Smooth muscle cell of the brain vasculature (primary cell): ENCODE measurements around the gene ETFB.

Experiments used
- DNase-seq: peaks from one replicate; pipeline ENCODE4 v3.0.0-alpha.2; 2012; ENCODE audit warnings: low read depth, low spot score

ETFB gene

GRCh38 chr19:51351266-51351990 is 14.8 kb downstream of the ETFB start:
- no peak for DNase-seq

GRCh38 chr19:51347209-51347928 is 18.8 kb downstream of the ETFB start:
- DNase-seq: no peak

- no peak for DNase-seq
These were observed 19.4 kb downstream of the ETFB start for GRCh38 chr19:51346742-51347141.

GRCh38 chr19:51345076-51345620 is 21.0 kb downstream of the ETFB start:
- DNase-seq: no peak

GRCh38 chr19:51342631-51343569 is 23.3 kb downstream of the ETFB start:
- DNase-seq: no peak

GRCh38 chr19:51341976-51342580 is 24.1 kb downstream of the ETFB start, which contains the start of gene VSIG10L:
Gene VSIG10L (minus strand): TSS chr19:51342139. CDS start chr19:51342124, 15 bp downstream.
- DNase-seq: no peak

- no peak for DNase-seq
These were observed 25.1 kb downstream of the ETFB start for GRCh38 chr19:51341066-51341465.

GRCh38 chr19:51339687-51340656 is 26.2 kb downstream of the ETFB start:
- peak; percentile 90 for DNase-seq

- no peak for DNase-seq
These were observed 26.9 kb downstream of the ETFB start for GRCh38 chr19:51339313-51339686.

- DNase-seq: no peak
These were observed 27.4 kb downstream of the ETFB start for GRCh38 chr19:51338563-51339312.

GRCh38 chr19:51337861-51338562 is 28.2 kb downstream of the ETFB start:
- DNase-seq: no peak

GRCh38 chr19:51337141-51337860 is 28.9 kb downstream of the ETFB start:
- DNase-seq: no peak

- DNase-seq: no peak
These were observed 32.2 kb downstream of the ETFB start for GRCh38 chr19:51333836-51334460.

- no peak for DNase-seq
These were observed 34.5 kb downstream of the ETFB start for GRCh38 chr19:51331716-51332115.

GRCh38 chr19:51331193-51331592 is 35.0 kb downstream of the ETFB start:
- no peak for DNase-seq

- no peak for DNase-seq
These were observed 35.8 kb downstream of the ETFB start for GRCh38 chr19:51330366-51330765.

- no peak for DNase-seq
These were observed 36.8 kb downstream of the ETFB start for GRCh38 chr19:51329411-51329810.
